Stimulated activated CD4-positive, alpha-beta T cell treated with anti-CD3 and anti-CD28 coated beads, TNF-alpha, amount 100 ng/mL, for 48 hours (primary cell): ENCODE data around the gene CYBB.
A peak's percentile ranks its signal among the peaks of the same experiment; 100 is the strongest.

Experiments
- DNase-seq, 3 donors: peaks; one replicate each; pipeline ENCODE4 v3.0.0-alpha.2; 2020; ENCODE audit warnings: low read depth in 3 of 3

The CYBB gene

GRCh38 chrX:37844622-37845021, 64.8 kb downstream of the CYBB start:
- no peak for DNase-seq

DNA sequence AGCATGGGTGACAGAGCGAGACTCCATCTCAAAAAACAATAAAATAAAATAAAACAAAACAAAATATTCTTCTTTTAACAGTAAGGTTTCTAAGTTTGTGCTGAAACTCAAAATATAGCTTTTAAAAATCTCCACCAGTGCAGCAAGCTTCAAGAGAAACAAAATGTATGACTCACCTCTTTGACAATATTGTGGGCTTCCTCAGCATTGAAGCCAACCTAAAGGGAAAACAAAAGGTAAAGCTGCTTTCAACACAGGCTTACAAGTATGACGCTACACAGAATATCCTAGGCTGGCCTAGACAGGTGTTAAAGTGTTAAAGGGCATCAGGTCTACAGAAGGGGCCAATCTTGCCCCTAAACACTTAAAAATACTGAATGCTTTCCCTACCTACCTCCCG, 66.3 kb downstream of the CYBB start:
- no peak for DNase-seq

DNA sequence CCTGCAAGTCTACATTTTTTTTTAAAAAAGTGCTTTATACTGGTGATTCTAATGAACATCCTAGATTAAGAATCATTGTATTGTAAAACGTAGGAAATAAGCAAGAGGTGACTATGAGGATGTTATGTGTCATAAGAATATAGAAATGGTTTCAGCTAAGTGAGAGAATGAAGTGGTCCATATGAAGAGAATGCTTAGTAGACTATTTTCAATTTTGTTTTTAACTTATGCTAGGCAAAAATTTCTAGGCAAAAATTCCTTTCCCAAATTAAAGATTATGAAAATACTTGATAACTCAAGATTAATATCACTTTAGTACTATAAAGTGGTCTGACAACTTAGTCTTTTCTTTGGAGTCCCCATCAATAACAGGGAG, 66.7 kb downstream of the CYBB start:
- DNase-seq = no peak

DNA sequence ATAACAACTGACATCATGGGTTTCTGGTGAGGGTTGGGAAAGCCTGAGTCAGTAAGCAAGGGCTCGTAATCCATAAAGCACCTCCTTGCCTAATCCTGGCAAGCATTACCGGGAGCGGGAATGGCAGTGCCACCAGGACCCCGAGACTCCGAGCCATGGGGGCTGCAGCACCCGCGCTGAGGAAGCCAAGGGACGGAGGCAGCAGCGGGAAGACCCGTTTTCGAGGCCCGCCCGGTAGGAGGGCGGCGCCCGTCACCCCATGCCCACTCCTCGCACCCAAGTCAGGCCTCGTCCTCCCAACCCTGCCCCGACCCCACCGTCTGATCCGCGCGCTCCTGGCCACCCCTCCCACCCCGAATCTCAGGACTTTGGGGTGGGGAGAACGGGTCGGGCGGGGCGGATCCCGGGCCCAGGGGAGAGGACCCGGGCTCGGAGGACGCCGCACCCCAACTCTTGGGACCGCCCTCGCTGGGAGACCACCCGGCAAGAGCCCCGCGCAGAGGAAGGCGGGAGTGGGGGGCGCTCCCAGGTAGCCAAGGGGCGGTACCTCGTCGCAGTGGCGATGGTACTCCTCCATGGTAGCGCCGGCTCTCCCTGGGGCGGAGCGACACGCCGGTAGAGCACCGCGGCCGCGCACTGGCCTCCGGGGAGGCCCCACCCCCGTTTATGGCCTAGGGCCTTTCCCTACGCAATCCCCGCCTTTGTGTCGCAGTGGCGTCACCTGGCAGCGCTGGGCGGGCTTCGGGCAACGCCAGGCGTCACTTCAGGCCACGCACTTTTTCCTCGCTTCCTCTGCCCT, 67.3 kb downstream of the CYBB start, which contains the start of gene DYNLT3:
Gene DYNLT3, minus strand, starts transcription at position 638 of the 799 bp plus-strand sequence. Its CDS starts 61 bp downstream, at position 577.
- peak; percentile 50 to 64 (median 58) for DNase-seq

DNA sequence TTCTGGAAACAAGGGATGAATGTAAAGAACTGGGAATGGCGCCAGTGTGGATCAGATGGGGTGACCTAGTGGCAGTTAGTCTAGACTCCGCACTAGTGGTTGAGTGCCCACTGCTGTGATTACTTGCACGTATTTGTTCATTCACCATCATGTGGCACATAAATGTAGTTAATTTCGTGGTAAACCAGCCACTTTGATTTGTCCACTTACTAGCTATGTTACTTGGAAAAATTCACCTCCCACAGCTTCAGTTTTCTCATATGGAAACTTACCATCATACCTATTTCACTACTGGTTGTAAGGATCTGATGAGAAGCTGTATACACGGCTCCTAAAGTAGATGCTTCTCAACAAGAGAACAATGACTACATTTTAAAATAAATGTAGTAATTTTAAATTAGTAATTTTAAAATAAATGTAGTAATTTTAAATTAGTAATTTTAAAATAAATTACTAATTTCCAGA, 67.9 kb downstream of the CYBB start:
- no peak for DNase-seq

- DNase-seq = no peak
These were observed 74.3 kb downstream of the CYBB start for GRCh38 chrX:37854148-37854547.

GRCh38 chrX:37854748-37855147, 74.9 kb downstream of the CYBB start:
- DNase-seq = no peak

- DNase-seq = no peak
These were observed 80.9 kb downstream of the CYBB start for GRCh38 chrX:37860721-37861120.

- DNase-seq = no peak
These were observed 83.0 kb downstream of the CYBB start for GRCh38 chrX:37862851-37863250.
